ENCODE results near the gene PLEKHG3.
A peak's percentile ranks its signal among the peaks of the same experiment; 100 is the strongest.
"Not testable (repeated sequence)": the region's sequence is repeated elsewhere in the genome, so short reads cannot be mapped to it uniquely, and the experiment has no call there.

The PLEKHG3 gene

DNA sequence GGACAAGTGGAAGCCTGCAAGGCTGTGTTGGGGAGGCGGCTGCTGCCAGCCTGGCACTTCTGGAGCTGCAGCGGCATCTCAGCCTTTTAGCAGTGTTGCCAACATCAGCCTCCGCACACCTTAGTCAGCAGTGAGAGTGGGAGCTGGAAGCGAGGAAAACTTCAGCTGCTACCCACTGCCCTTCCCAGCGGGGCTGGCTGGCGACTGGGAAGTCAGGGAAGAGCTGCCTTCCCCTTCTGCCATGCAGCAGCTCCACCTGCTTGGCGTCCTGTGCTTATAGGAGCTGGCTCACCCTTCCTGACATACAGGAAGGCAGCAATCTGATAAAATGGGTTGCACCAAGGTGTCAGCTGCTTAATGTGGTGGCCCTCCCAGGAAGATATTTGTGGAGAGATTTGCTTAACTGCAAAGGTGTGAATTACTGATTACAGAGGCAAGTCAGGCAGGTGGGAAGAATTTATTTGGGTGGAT, 15.4 kb upstream of the PLEKHG3 start:
- DNase-seq, result no peak

DNA sequence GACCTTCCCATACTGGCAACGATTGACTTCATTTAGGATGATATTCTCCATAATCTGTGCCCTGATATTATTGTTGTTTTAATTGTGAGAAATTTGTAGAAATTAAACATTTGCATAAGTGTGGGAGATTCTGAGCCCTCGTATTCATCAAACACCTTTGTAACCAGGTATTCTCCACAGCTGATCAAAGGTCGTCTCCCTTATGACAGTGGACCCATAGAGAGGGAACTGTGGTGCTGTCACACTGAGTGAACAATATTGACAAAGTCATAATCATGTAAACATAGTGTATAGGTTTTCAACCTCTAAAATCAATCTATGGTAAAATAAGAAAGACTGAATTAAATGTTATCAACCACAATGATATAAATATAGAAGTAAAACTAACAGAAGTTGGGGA, 14.9 kb upstream of the PLEKHG3 start:
- DNase-seq, result no peak

DNA sequence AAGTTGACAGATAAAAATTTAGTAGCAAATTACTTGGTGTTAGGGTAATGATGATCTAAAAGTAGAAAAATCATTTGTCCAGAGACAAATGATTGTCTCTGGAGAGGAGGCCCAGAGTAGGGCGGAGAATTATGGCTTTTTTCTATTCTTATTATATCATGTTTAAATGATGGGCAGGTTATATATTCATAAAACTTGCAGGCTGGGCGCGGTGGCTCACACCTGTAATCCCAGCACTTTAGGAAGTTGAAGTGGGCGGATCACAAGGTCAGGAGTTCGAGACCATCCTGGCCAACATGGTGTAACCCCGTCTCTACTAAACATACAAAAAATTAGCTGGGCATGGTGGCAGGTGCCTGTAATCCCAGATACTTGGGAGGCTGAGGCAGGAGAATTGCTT, 13.6 kb upstream of the PLEKHG3 start:
- not testable (repeated sequence) for DNase-seq

DNA sequence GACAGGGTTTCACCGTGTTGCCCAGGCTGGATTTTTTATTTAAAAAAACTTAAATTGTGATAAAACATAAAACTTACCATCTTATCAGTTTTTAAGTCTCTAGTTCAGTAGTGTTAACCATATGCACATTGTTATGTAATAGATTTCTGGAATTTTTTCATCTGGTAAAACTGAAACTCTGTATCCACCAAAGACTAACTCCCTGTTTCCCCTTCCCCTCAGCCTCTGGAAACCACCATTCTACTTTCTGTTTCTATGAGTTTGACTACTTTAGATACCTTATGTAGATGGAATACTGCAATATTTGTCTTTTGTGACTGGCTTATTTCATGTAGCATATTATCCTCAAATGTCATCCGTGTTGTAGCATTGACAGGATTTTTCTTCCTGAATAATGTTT, 12.8 kb upstream of the PLEKHG3 start:
- DNase-seq, result no peak

DNA sequence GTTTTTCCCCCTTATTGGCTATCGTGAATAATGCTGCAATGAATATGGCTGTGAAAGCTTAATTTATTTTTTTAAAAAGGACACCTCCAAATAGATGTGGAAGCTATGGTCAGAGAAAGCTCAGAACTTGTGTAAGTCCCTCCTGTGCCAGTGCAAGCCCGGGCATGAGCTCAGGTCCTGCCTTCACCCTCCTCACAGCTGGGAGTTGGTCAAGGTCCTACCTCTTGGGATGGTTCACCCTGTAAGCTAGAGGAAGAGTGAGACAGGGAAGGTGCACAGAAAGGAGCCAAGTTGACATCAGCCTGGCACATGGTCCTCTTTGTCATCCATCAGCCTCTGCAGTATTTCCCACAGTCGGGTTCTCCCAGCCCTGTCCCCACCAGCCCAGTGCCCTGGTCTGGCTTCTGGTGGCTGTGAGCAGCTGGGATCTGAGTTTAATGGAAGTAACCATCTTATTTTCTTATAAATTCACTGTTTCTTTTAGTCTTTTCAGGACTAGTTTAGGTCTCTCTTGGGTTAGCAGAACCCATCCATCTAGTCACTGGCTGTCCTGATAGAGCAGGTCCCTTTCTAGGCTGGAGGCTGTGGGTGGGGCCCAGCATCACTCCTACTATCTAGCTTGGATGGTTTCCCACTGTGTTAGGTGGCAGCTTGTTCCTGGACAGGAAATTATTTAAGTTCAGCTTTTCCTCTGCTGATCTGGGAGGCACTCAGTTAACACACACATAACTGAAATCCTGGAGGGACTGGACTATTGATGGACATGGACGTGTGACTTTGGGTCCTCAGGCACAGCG, 11.8 kb upstream of the PLEKHG3 start:
- DNase-seq, result no peak

DNA sequence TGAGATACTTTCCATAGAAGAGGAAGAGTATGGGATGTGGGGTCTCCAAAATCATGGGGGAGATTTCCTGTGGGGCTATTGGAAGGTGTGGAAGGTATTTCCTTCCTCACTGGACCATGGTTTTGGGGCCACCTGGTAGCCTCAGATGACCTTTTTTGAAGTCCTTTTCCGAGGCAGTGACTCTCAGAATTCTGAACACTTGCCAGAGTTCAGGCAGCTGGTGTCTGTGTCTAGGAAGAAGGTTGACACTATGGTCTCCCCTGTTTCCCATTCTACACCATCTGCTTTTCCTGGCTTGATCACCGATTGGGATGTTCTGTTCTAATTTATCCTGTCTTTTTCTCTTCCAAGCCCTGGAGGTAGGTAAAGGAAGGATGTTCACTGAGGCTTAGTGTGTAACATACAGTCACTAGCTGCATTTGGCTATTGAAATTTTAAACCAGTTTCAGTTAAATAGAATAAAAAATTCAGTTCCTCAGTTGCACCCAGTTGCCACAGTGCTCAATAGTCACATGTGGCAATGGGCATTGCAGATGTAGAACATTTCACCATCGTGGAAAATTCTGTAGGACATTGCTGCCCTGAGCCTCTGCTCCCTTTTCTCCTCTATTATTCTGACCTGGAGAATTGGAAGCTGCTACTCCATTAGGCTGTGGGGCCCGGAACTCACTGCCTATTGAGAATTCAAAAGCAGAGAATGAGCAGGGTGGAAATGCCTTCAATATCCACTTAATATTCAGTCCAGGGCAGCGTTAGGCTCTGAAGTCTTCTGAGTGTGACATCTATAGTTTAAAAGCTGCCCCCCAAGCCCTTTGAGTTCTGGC, 11.0 kb upstream of the PLEKHG3 start:
- DNase-seq, result no peak

DNA sequence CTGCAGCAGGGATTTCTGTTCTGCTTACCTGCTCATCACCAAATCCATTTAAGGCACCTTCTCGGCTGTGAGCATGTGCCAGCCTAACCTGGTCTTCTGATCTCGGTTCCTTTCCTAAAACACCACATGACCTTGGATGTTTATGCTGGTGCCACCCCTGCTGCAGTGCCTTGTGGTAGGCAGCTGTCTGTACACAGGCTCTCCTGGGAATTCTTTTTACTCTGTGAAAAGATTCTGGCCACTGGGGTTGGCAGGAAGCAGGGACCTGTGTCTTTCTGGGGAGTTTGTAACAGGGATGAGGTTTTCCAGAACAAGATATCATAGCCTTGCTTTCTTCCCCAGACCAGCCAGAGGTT, 10.4 kb upstream of the PLEKHG3 start:
- DNase-seq, result peak; percentile 52

DNA sequence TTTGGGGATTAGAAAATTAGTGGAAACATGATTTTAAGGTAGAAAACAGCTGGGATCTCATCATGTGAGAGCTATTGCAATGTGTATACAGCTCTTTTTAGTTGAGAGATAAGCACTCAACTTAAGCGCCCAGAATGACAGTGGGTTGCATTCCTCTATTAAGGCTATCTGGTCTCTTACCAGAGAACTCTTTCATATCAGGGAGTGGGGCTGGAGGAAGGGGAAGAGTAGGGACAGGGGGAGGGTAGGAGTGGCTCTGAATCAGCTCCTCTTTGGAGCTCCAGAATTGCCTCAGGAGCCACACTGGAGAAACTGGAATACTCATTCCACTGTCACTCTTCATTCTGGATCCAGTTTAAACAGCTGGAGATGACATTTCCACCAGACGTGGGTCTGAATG, 9.2 kb upstream of the PLEKHG3 start:
- DNase-seq, result no peak

DNA sequence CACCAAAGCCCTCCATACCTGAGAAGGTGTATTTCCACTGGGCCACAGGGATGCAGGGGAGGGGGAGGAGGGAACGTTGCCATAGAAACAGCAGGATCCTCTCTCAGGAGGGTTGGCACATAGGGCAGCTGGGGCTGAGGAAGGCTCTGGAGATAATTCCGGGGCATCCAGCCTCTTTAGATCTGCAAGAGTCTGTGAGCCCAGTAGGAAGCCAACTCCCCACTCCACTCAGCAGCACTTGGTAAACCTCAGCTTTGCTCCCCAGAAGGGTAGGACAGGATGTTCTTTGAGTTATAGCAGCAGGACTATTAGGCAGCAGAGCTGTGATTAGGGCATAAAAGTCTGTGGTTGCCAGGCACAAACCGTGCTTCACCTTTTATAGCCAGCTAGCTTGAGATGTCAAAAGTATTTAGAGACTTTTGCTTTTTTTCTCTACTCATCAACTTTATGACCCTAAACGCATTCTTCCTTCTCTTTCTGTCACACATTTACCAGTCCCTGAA, 7.8 kb upstream of the PLEKHG3 start:
- DNase-seq, result no peak

DNA sequence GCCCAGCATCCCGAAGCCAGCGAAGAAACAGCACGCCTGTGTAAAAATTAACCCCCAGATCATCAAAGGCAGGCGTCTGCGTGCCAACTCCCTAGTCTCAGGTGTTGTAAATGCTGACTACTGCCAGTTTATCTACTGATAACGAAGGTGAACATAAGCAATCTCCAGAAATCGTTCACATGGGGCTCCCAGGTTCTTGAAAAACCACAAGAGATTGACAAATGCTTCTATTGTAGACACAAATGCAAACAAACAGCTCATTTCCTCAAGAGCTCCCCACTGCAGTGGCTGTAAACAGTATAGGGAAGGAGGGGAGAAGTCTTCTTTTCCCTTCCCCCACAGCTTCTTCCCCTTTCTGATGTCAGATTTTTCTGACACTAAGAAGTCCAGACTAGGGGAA, 5.3 kb upstream of the PLEKHG3 start:
- DNase-seq, result no peak

DNA sequence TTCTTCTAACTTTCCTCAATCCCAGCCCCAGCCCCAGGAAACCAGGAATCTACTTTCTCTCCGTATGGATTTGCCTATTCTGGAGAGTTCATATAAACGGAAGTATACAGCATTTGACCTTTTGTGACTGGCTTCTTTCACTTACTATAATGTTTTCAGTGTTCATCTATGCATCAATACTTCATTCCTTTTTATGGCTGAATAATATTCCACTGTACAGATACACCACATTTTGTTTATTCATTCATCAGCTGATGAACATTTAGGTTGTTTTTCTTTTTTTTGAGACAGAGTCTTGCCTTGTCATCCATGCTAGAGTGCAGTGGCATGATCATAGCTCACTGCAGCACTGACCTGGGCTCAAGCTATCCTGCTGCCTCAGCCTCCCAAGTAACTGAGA, 3.9 kb upstream of the PLEKHG3 start:
- no peak for DNase-seq

DNA sequence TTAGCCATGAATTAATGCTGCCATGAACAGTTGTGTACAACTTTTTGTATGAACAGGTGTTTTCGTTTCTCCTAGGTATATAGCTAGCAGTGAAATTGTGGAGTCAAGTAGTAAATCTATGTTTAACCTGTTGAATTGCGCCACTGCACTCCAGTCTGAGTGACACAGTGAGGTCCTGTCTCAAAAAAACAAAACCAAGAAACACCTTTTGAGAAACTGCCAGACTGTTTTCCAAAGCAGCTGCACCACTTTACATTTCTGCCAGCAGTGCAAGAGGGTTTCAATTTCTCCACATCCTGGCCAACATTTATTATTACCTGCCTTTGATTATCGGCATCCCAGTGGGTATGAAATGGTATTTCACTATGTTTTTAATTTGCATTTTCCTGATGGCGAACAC, 3.3 kb upstream of the PLEKHG3 start:
- DNase-seq, result no peak

DNA sequence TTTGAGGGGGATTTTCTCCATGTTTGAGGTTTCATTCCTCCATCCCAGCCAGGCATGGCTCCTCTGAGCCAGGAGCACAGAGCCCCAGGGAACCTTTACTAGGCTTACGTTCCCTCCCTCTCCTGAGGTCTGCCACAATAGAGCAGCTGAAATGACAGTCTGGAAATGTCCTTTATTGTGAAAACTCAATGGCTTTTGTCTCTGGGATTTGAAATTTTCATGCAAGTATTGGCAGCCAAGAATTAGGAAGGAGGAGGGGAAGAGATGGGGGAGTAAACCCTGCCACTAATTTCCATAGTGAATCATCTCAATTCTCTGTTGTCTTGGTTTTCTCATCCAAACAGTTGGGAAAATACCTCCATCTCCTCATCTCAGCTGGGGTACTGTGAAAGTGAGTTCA, 2.6 kb upstream of the PLEKHG3 start:
- DNase-seq, result peak; percentile 64

DNA sequence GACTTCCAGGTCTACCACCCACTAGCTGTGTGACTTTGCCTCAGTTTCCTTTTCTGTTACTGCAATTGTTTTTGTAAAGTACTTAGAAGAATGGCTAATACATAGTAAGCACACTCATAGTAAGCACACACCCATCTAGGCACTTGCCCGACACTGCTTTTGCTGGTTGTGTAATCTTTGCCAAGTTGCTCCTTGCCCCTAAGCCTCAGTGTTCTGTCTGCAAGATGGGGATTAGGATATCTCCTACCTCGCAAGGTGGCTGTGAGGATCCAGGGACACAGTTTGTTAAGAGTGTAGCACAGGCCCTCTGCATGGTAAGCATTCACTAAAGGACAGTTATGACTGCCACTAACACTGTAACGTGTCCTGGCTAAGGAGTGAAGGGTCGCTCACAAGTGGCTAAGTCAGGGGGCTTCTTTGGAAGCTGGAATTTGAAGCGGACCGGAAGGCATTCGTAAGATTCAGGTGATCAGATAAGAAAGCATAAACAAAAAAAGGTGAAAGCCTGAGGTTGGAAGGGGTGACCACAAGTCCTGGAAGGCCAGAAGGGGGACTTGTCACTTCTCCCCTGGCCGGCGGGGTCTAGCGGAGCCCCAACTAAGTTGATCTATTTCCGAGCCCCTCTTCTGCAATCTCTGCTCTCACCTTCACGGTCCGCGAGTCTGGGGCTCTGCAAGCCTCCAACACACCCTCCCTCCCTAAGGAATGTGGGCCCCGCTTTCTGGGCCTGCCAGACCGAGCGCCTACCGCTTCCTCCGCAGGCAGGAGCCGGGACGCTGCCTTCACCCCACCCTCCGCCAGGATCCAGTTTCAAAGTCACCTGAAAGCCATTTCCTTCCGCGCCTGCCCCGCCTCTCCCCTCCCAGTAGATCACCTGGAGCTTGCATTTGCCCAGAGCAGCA, 1.5 kb upstream of the PLEKHG3 start:
- DNase-seq, result peak; percentile 39

DNA sequence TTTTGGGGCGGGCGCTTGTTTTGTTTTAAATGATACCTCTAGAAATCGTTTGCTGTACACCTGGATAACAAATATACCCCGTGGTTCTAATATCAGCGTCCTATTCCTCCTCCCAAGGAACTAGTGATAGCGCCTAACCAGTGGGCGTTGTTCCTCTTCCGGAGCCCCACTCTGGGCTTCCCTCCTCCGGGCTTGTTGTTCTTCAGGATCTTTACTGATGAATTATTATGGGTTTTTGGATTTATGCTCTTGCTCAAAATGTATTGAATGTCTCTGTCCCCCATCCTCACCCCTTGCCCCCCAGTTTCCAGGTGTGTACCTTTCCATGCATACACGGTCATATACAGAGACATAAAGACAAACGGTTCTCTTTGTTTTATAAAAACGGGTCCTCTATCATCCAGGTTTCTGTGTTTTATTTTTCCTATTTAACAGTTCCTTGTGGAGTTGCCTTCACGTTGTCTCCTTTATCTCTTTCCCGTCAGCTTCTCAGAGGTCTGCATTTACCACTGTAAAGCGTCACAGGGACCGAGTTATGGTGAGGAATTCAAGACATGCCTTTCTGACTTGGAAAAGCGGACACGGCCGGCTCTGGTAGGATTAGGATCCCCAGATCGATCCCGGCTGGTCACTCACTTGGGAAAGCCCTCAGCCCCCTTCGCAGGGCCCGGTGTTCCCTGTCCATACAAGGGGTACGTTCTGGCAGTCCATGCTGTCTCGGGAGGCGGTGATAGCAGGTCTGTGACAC, 655 bp upstream of the PLEKHG3 start:
- no peak for DNase-seq

DNA sequence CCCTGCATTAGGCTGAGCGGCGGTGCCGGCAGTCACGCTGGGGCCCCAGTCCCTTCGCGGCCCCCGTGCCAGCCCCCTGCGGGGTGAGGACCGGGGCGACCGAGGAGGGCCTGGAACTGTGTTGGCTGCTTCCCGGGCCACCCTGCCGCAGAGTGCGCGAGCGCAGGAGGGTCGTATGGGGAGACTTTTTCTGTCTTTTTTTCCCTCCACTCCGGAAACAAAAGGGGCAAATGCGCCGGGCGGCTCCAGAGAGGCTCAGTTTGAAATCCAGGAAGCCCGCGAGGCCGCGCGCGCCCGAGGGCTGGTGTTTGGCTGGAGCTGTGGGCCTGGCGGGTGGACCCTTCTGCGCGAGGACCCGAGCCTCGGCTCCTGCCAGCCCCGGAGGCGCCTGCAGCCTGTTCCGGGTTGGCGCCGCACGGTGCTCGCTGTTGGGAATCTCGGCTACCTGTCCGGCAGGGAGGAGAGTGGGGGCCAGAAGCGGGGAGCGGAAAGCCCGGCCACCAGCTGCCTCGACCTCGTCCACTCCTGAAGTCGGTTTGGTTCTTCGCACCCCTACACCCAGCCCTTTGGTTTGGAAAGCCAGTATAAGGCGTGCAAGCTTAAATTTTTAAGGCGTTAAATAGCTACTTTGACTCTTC, 638 bp downstream of the PLEKHG3 start:
- no peak for DNase-seq

DNA sequence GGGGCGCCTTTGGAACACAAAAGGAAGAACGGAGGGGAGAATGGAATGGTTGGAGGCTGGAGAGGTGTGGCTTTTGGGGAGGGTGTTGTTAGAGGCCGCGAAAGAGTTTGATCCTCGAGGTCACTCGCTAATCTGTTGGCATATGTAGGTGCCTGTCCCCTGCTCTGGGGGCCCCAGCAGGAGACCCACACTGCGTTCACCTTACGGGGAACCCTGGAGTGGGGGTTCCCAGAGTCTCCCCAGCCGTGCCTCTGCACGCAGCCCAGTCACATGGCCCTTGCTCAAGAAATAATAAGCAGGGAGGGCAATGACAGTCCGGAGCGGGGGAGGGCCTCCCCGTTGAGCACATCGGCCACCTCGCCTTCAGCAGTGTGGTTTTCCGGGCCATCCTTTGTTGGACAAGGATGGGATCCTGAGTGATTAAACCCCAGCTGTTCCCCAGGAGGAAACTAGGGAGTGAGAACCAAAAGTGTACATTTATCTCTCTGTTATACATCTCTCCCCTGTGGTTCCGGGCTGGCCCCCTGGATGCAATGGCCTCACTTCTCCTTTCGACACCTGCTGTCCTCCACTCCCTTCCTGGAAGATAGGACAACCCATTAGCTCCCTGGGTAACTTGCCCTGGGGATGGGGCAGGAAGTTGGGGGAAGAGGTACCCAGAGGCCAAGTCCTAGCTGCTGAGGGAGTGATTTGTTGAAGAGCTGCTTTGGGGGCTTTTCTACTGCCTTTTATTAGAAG, 1.3 kb downstream of the PLEKHG3 start:
- no peak for DNase-seq

DNA sequence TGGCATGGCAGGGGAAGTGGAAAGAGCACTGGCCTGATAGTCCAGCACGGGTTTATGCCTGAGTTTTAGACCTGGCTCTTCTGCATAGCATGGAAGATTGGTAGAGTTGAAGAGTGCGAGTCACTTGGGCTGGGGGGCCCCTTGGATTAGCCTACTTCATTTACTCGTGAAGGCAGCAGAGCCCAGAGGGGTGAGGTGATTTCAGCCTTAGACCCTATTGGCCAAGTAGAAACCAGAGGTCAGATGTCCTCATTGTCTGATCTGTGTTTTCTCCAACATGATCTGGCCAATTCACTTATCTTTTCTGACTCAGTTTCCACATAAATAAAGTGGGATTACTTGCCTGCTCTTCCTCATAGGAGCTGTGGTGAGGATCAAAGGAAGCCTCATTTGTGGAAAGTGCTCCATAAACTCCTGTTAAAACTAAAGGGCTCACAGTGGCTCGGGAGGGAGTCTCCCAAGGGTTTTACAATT, 1.9 kb downstream of the PLEKHG3 start:
- DNase-seq, result no peak

DNA sequence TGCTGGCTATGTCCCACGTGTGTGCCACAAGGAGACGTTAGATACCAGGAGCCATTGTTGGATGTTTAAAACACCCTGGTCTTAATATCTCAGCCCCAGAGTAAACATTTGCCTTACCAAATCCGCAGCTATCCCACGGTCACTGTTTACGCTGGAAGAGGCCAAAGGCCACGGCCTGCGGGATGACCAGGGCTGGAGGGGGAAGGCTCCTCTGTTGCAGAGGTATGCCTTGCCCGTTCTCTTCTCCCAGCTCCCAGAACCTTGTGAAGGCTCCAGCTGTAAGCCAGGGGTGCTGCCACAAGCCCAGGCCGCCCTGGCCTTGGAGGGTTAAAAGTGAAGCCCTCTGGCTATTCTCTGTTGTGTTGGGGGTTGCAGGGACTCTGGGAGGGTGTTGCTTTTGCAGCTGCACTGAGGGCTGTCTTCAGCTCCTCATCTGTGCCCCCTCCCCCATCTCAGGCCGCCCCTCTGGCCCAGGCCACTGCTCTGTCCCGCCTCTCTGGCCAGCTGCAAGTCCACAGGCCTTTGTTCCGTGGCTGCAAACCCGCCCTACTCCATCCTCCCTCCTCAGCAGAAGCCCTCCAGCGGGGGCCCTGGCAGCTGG, 2.5 kb downstream of the PLEKHG3 start:
- no peak for DNase-seq

DNA sequence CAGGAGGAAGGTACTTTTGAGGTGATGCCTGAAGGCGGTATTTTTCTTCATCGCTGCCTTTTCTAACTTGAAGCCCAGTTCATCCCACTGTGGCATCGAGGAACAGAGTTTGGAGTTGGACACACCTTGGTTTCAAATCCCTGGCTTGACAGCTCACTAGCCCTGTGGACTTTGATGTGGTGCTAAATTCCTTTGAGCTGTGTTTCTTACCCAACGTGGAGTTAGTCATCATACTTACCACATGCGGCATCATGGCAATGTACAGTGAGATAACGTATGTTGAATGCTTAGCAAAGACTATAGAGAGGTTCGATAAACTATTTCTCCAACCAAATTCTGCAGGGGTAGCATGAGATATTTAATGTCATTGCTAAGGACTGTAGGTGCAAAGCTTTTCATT, 3.4 kb downstream of the PLEKHG3 start:
- DNase-seq, result no peak
